NB4 (cell line): ENCODE measurements around the gene FHIT.

Source experiments
- MYC ChIP-seq: IDR thresholded peaks from 2 replicates; pipeline ENCODE4 v1.6.1; 2011; ENCODE audit warnings: low read depth, low read length
- POLR2A ChIP-seq: IDR thresholded peaks from 2 replicates; pipeline ENCODE4 v1.6.1; 2011; ENCODE audit warnings: mild to moderate bottlenecking; ENCODE audit not compliant: insufficient read length; ENCODE audit errors: extremely low read depth
- TF ChIP-seq, protein P1 (sequence below): IDR thresholded peaks from one replicate; pipeline ENCODE4 v1.5.1; 2012; ENCODE audit warnings: low read depth, low read length
- TF ChIP-seq, protein P2 (sequence below): IDR thresholded peaks from 2 replicates; pipeline ENCODE4 v1.6.1; 2011; ENCODE audit warnings: low read depth, low read length

DNA sequence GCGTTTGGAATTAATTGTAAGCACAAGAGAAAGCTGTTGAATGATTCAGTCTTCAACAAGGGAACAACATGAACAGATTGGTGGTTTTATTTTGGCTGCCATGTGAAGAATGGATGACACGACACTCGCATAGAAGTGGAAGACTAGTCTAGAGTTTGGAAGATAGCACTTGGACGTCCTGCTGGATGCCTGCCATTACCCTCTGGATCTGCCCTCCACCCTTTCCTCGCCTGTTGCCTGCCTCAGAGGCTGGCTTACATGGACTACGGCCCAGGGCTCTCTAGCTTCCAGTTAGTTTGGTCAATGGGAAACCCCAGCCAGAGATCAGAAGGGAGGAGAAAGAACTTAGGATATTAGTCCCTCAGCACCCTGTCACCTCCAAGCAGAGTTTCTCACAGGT is 493.5 kb downstream of the FHIT start:
- TF ChIP-seq, protein P1, sequence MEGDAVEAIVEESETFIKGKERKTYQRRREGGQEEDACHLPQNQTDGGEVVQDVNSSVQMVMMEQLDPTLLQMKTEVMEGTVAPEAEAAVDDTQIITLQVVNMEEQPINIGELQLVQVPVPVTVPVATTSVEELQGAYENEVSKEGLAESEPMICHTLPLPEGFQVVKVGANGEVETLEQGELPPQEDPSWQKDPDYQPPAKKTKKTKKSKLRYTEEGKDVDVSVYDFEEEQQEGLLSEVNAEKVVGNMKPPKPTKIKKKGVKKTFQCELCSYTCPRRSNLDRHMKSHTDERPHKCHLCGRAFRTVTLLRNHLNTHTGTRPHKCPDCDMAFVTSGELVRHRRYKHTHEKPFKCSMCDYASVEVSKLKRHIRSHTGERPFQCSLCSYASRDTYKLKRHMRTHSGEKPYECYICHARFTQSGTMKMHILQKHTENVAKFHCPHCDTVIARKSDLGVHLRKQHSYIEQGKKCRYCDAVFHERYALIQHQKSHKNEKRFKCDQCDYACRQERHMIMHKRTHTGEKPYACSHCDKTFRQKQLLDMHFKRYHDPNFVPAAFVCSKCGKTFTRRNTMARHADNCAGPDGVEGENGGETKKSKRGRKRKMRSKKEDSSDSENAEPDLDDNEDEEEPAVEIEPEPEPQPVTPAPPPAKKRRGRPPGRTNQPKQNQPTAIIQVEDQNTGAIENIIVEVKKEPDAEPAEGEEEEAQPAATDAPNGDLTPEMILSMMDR, result no peak
- TF ChIP-seq POLR2A (no peak), MYC (no peak)
- TF ChIP-seq, protein P2, sequence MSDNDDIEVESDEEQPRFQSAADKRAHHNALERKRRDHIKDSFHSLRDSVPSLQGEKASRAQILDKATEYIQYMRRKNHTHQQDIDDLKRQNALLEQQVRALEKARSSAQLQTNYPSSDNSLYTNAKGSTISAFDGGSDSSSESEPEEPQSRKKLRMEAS, result no peak
